MCF 10A (cell line): ENCODE data around the gene HSPA2. TPM values are rescaled to one million over a fixed set of nuclear protein-coding genes. Genes with fewer than 3 reads are reported as not detected.

ENCODE experiments used
- BruUV-seq: library from RNA; stranded (reverse); fragments of 400-500 nt; replicated peaks from 2 replicates; lab custom pipeline; 2021; lab: Mats Ljungman, UMichigan
- CTCF ChIA-PET: fragments of 300-600 bp; sonication (Branson Sonifier 250); formaldehyde crosslinking; extraction: SDS; loops from one replicate; lab custom pipeline; 2021; ENCODE audit warnings: antibody characterized with exemption, inconsistent platforms; lab: Yijun Ruan, JAX
- POLR2A ChIA-PET: fragments of 300-600, 350-650 bp; sonication (Branson Sonifier 250); formaldehyde crosslinking; extraction: SDS; loops from one replicate; lab custom pipeline; 2020; ENCODE audit warnings: antibody characterized with exemption, inconsistent platforms; lab: Yijun Ruan, JAX
- DNase-seq: peaks from one replicate; pipeline ENCODE4 v3.0.0-alpha.2; 2018; ENCODE audit not compliant: unreplicated experiment
- H3K27ac Mint-ChIP-seq: one replicate; pipeline ENCODE4 v1.8.0; 2022; ENCODE audit warnings: mild to moderate bottlenecking, low read depth, mixed read lengths; ENCODE audit not compliant: unreplicated experiment
- H3K27me3 Mint-ChIP-seq: one replicate; pipeline ENCODE4 v1.8.0; 2022; ENCODE audit warnings: mixed read lengths; ENCODE audit not compliant: insufficient read depth, unreplicated experiment
- H3K36me3 Mint-ChIP-seq: one replicate; pipeline ENCODE4 v1.8.0; 2022; ENCODE audit warnings: mild to moderate bottlenecking, moderate library complexity, mixed read lengths; ENCODE audit not compliant: insufficient read depth, unreplicated experiment
- H3K4me1 Mint-ChIP-seq: one replicate; pipeline ENCODE4 v1.8.0; 2022; ENCODE audit warnings: mixed read lengths; ENCODE audit not compliant: insufficient read depth, unreplicated experiment
- H3K4me3 Mint-ChIP-seq: one replicate; pipeline ENCODE4 v1.8.0; 2022; ENCODE audit warnings: mild to moderate bottlenecking, moderate library complexity, mixed read lengths; ENCODE audit not compliant: unreplicated experiment
- H3K9me3 Mint-ChIP-seq: one replicate; pipeline ENCODE4 v1.8.0; 2022; ENCODE audit warnings: mixed read lengths; ENCODE audit not compliant: unreplicated experiment
- intact Hi-C: fragments of 100-400 bp; cut with micrococcal nuclease; formaldehyde crosslinking; loops from 2 replicates; pipeline ENCODE4 v1.14.1; 2022
- total RNA-seq: library from RNA; stranded (reverse); gene quantifications from 2 replicates; pipeline ENCODE4 v1.2.3, GENCODE V29; 2022
- TF ChIP-seq, protein P1 (sequence below): fragments of 200-600 bp; IDR thresholded peaks from one replicate; pipeline ENCODE4 v1.8.0; 2022; ENCODE audit warnings: antibody characterized with exemption, mild to moderate bottlenecking; ENCODE audit not compliant: unreplicated experiment

Gene HSPA2
- total RNA-seq, 1 experiment from 2014 or later = 0.51 TPM

GRCh38 chr14:64495252-64495651 is 45.3 kb upstream of the HSPA2 start:
- ChIA-PET POLR2A (interaction anchor here (1.6 kb wide), 1 partner anchor 10 kb away, joined by 5 read pairs; the partner anchor contains the start of gene ZBTB1), CTCF (interaction anchor here (0.6 to 1.9 kb wide), 5 partner anchors 16 to 142 kb away, joined by 4 to 7 read pairs (median 5); no protein-coding TSS in a partner anchor)
- Mint-ChIP-seq H3K27me3 (no peaks in the 10 kb centered on the region), H3K27ac (no peak overlapping the region), H3K9me3 (no peaks in the 10 kb centered on the region), H3K4me3 (no peak overlapping the region), H3K4me1 (peaks cover 6% of the 10 kb centered on the region), H3K36me3 (peaks cover 31% of the 10 kb centered on the region)
- TF ChIP-seq, protein P1, sequence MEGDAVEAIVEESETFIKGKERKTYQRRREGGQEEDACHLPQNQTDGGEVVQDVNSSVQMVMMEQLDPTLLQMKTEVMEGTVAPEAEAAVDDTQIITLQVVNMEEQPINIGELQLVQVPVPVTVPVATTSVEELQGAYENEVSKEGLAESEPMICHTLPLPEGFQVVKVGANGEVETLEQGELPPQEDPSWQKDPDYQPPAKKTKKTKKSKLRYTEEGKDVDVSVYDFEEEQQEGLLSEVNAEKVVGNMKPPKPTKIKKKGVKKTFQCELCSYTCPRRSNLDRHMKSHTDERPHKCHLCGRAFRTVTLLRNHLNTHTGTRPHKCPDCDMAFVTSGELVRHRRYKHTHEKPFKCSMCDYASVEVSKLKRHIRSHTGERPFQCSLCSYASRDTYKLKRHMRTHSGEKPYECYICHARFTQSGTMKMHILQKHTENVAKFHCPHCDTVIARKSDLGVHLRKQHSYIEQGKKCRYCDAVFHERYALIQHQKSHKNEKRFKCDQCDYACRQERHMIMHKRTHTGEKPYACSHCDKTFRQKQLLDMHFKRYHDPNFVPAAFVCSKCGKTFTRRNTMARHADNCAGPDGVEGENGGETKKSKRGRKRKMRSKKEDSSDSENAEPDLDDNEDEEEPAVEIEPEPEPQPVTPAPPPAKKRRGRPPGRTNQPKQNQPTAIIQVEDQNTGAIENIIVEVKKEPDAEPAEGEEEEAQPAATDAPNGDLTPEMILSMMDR = no peak
- no peak for DNase-seq
- no TSS peak for BruUV-seq
- intact Hi-C loops = no loop called here

GRCh38 chr14:64496764-64497163 is 43.8 kb upstream of the HSPA2 start:
- ChIA-PET POLR2A (interaction anchor here (0.9 to 2.1 kb wide), 5 partner anchors 8 to 109 kb away, joined by 3 to 8 read pairs (median 3); partner anchors contain the start of genes MTHFD1 and ZBTB1), CTCF (interaction anchor here (0.6 to 2.0 kb wide), 9 partner anchors 9 to 478 kb away, joined by 3 to 7 read pairs (median 4); no protein-coding TSS in a partner anchor)
- no peaks in the 10 kb centered on the region for H3K9me3 Mint-ChIP-seq
- peaks cover 13% of the 10 kb centered on the region for H3K4me1 Mint-ChIP-seq
- H3K27me3 Mint-ChIP-seq = no peaks in the 10 kb centered on the region
- no peak overlapping the region for H3K27ac Mint-ChIP-seq
- DNase-seq = no peak
- peaks cover 30% of the 10 kb centered on the region for H3K36me3 Mint-ChIP-seq
- intact Hi-C loops = no loop called here
- H3K4me3 Mint-ChIP-seq = no peak overlapping the region
- no TSS peak for BruUV-seq
- TF ChIP-seq, protein P1 = no peak

GRCh38 chr14:64500088-64500487 is 40.5 kb upstream of the HSPA2 start:
- H3K4me1 Mint-ChIP-seq = peaks cover 26% of the 10 kb centered on the region
- DNase-seq = no peak
- H3K27ac Mint-ChIP-seq = peak overlapping the region; percentile 31
- POLR2A ChIA-PET = interaction anchor here (0.7 kb wide), 1 partner anchor 15 kb away, joined by 3 read pairs; no protein-coding TSS in a partner anchor
- TF ChIP-seq, protein P1 = no peak
- BruUV-seq = no TSS peak
- H3K4me3 Mint-ChIP-seq = no peak overlapping the region
- no peaks in the 10 kb centered on the region for H3K27me3 Mint-ChIP-seq
- no peaks in the 10 kb centered on the region for H3K9me3 Mint-ChIP-seq
- intact Hi-C loops = loop anchor here (5.0 to 10.0 kb wide), 2 partner anchors 155 to 262 kb away; no protein-coding TSS in a partner anchor
- peaks cover 43% of the 10 kb centered on the region for H3K36me3 Mint-ChIP-seq
- CTCF ChIA-PET = no interaction called here

DNA sequence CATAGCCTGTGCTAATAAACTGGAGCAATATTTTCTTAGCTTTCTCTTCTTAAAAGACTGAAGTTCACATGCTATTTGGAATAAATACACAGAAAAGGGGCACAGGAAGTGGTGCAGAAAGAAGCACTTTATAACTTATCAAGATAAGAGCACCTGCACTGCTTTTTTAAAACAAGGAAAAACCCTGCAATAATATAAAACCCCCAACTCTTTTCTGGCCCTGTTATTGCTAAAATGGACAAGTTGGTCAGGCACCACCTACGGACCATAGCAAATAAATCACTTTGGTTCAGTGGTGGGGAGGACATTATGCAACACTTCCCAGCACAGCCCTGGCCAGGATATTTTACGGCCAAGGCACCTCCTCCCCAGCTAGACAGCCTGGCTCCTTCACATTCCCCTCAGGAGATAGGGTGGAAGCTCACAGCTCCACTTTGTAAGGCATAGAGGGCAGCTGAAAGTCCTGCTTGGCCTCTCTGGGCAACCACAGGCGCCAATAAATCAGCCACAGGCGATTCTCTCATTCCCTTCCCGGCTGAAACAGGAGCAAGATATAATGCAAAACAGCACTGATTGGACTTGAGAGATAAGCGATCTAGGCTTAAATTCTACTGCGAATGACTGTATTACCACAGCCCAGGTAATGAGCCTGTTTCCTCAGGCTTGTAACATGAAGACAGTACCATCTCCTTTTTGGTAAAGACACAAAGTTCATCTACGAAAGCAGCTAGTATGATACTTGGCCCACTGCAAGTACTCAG is 39.0 kb upstream of the HSPA2 start:
- peak overlapping the region; percentile 98 for H3K27ac Mint-ChIP-seq
- peak; percentile 82 for DNase-seq
- H3K4me1 Mint-ChIP-seq = peaks cover 32% of the 10 kb centered on the region
- BruUV-seq = no TSS peak
- H3K36me3 Mint-ChIP-seq = peaks cover 37% of the 10 kb centered on the region
- POLR2A ChIA-PET = interaction anchor here (0.6 to 5.4 kb wide), 28 partner anchors 9 to 959 kb away, joined by 3 to 36 read pairs (median 6); partner anchors contain the start of genes AKAP5, HSPA2, MAX and MTHFD1
- H3K27me3 Mint-ChIP-seq = no peaks in the 10 kb centered on the region
- intact Hi-C loops = loop anchor here (5.0 to 10.0 kb wide), 2 partner anchors 157 to 261 kb away; no protein-coding TSS in a partner anchor
- peak overlapping the region; percentile 83 for H3K4me3 Mint-ChIP-seq
- CTCF ChIA-PET = interaction anchor here (0.6 to 2.1 kb wide), 6 partner anchors 10 to 136 kb away, joined by 3 to 14 read pairs (median 4); no protein-coding TSS in a partner anchor
- no peaks in the 10 kb centered on the region for H3K9me3 Mint-ChIP-seq
- TF ChIP-seq, protein P1 = no peak
